ENCODE results near the gene IGF2BP3. TPM values are rescaled to one million over a fixed set of nuclear protein-coding genes. Genes with fewer than 3 reads are reported as not detected.

The IGF2BP3 gene
- total RNA-seq, 1 donor from 2014 or later: 0.38 TPM

GRCh38 chr7:23445326-23445725 lies 25.0 kb downstream of the IGF2BP3 start:
- TF ChIP-seq CTCF (IDR thresholded peaks at IDR 0.05; ENCODE audit: borderline replicate concordance): no peak
- Histone ChIP-seq H3K27ac (replicated peaks) (no peak overlapping the region), H3K27me3 (ENCODE audit: low read depth) (peaks cover 47% of the 10 kb centered on the region), H3K4me1 (no peaks in the 10 kb centered on the region), H3K36me3 (no peaks in the 10 kb centered on the region), H3K9me3 (replicated peaks) (no peaks in the 10 kb centered on the region), H3K4me3 (no peak overlapping the region)
- no peak for DNase-seq
- intact Hi-C loops (cut with micrococcal nuclease): no loop called here

DNA sequence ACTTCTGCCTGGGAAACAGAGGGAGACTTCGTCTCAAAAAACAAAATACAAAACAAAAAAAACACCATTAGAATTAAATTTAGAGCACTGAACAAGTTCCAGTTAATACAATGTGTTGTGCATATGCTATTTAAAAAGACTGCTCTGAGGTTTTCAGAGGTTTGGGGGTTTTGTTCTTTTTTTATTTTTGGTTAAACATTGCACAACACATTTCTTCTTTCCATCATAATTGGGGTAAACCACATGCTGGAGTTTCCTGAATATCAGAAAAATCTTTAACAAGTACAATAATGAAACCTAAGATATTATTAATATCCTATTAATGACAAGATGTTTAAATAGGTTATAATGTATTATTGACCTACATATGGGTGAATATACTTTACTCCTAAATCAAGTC lies 26.3 kb downstream of the IGF2BP3 start:
- no peaks in the 10 kb centered on the region for H3K9me3 ChIP-seq (replicated peaks)
- no peak for TF ChIP-seq CTCF (IDR thresholded peaks at IDR 0.05; ENCODE audit: borderline replicate concordance)
- no peaks in the 10 kb centered on the region for H3K36me3 ChIP-seq
- DNase-seq: no peak
- no peaks in the 10 kb centered on the region for H3K4me1 ChIP-seq
- H3K4me3 ChIP-seq: no peak overlapping the region
- intact Hi-C loops (cut with micrococcal nuclease): no loop called here
- H3K27ac ChIP-seq (replicated peaks): no peak overlapping the region
- H3K27me3 ChIP-seq (ENCODE audit: low read depth): peaks cover 37% of the 10 kb centered on the region

DNA sequence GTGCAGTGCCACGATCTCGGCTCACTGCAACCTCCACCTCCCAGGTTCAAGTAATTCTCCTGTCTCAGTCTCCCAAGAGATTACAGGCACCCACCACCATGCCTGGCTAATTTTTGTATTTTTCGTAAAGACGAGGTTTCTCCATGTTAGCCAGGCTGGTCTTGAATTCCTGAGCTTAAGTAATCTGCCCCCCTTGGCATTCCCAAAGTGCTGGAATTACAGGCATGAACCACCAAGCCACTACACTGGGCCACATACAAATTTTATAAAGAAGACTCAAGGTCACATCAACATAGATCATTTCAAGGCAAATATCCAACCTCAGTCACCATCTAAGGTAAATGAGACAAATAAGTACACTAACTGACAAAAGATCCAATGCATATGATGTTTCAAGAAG lies 32.1 kb downstream of the IGF2BP3 start:
- DNase-seq: no peak
- Histone ChIP-seq H3K4me1 (no peaks in the 10 kb centered on the region), H3K27me3 (ENCODE audit: low read depth) (peaks cover 40% of the 10 kb centered on the region), H3K36me3 (no peaks in the 10 kb centered on the region), H3K9me3 (replicated peaks) (no peaks in the 10 kb centered on the region), H3K27ac (replicated peaks) (no peak overlapping the region), H3K4me3 (no peak overlapping the region)
- intact Hi-C loops (cut with micrococcal nuclease): no loop called here
- no peak for TF ChIP-seq CTCF (IDR thresholded peaks at IDR 0.05; ENCODE audit: borderline replicate concordance)

- intact Hi-C loops (cut with micrococcal nuclease): no loop called here
- peaks cover 70% of the 10 kb centered on the region for H3K27me3 ChIP-seq (ENCODE audit: low read depth)
- no peaks in the 10 kb centered on the region for H3K36me3 ChIP-seq
- no peak for TF ChIP-seq CTCF (IDR thresholded peaks at IDR 0.05; ENCODE audit: borderline replicate concordance)
- H3K9me3 ChIP-seq (replicated peaks): no peaks in the 10 kb centered on the region
- DNase-seq: no peak
- H3K4me1 ChIP-seq: no peaks in the 10 kb centered on the region
- no peak overlapping the region for H3K4me3 ChIP-seq
- no peak overlapping the region for H3K27ac ChIP-seq (replicated peaks)
These were observed 36.0 kb downstream of the IGF2BP3 start for GRCh38 chr7:23434147-23434917.

- Histone ChIP-seq H3K4me1 (no peaks in the 10 kb centered on the region), H3K36me3 (no peaks in the 10 kb centered on the region), H3K27me3 (ENCODE audit: low read depth) (peaks cover 61% of the 10 kb centered on the region), H3K4me3 (no peak overlapping the region), H3K9me3 (replicated peaks) (no peaks in the 10 kb centered on the region), H3K27ac (replicated peaks) (no peak overlapping the region)
- intact Hi-C loops (cut with micrococcal nuclease): no loop called here
- no peak for TF ChIP-seq CTCF (IDR thresholded peaks at IDR 0.05; ENCODE audit: borderline replicate concordance)
- no peak for DNase-seq
These were observed 38.5 kb downstream of the IGF2BP3 start for GRCh38 chr7:23431702-23432199.
